ENCODE measurements around the gene C3AR1. TPM values are rescaled to one million over a fixed set of nuclear protein-coding genes. Genes with fewer than 3 reads are reported as not detected.

C3AR1 gene
- total RNA-seq, 2 donors from 2014 or later: not detected

- Histone ChIP-seq H3K27ac (ENCODE audit: low read depth, low read length) (no peak overlapping the region), H3K9ac (ENCODE audit: extremely low read depth, low read length, poor library complexity, severe bottlenecking) (no peak overlapping the region), H3K36me3 (ENCODE audit: control insufficient read depth, insufficient read depth, low read length) (peaks cover 38% of the 10 kb centered on the region), H3K4me1 (ENCODE audit: control insufficient read depth, insufficient read depth, low read length) (no peaks in the 10 kb centered on the region), H3K9me3 (ENCODE audit: control insufficient read depth, low read length) (peaks cover 9% of the 10 kb centered on the region), H3K27me3 (ENCODE audit: control insufficient read depth, insufficient read depth, low read length, poor library complexity, severe bottlenecking) (no peaks in the 10 kb centered on the region), H3K4me3 (ENCODE audit: low read length) (no peak overlapping the region)
- Mint-ChIP-seq H3K4me3 (no peak overlapping the region), H3K9me3 (peaks cover 11% of the 10 kb centered on the region), H3K36me3 (ENCODE audit: low read depth) (peaks cover 39% of the 10 kb centered on the region), H3K4me1 (no peaks in the 10 kb centered on the region), H3K27me3 (ENCODE audit: insufficient read depth) (no peaks in the 10 kb centered on the region), H3K27ac (no peak overlapping the region)
- DNase-seq: no peak
- WGBS, 2 experiments (ENCODE audit: insufficient coverage in 1 of 2, insufficient read length in 1 of 2): 93 to 100% methylated on average over 2 to 3 of the region's 3 CpGs
- TF ChIP-seq CTCF (conservative IDR thresholded peaks at IDR 0.05): no peak
These were observed 33.1 kb upstream of the C3AR1 start for GRCh38 chr12:8099235-8099634.

GRCh38 chr12:8096281-8096915, 30.2 kb upstream of the C3AR1 start:
- H3K4me1 ChIP-seq (ENCODE audit: control insufficient read depth, insufficient read depth, low read length): no peaks in the 10 kb centered on the region
- Mint-ChIP-seq H3K36me3 (ENCODE audit: low read depth) (peaks cover 64% of the 10 kb centered on the region), H3K27me3 (ENCODE audit: insufficient read depth) (no peaks in the 10 kb centered on the region), H3K4me3 (no peak overlapping the region), H3K9me3 (peaks cover 3% of the 10 kb centered on the region), H3K27ac (no peak overlapping the region), H3K4me1 (no peaks in the 10 kb centered on the region)
- H3K27me3 ChIP-seq (ENCODE audit: control insufficient read depth, insufficient read depth, low read length, poor library complexity, severe bottlenecking): no peaks in the 10 kb centered on the region
- no peaks in the 10 kb centered on the region for H3K9me3 ChIP-seq (ENCODE audit: control insufficient read depth, low read length)
- no peak for DNase-seq
- WGBS, 2 experiments (ENCODE audit: insufficient coverage in 1 of 2, insufficient read length in 1 of 2): 100% methylated on average over 2 of the region's 2 CpGs; no CpG with 5 or more reads in 1 of the 2 experiments
- H3K9ac ChIP-seq (ENCODE audit: extremely low read depth, low read length, poor library complexity, severe bottlenecking): no peak overlapping the region
- H3K4me3 ChIP-seq (ENCODE audit: low read length): no peak overlapping the region
- H3K36me3 ChIP-seq (ENCODE audit: control insufficient read depth, insufficient read depth, low read length): peaks cover 60% of the 10 kb centered on the region
- H3K27ac ChIP-seq (ENCODE audit: low read depth, low read length): no peak overlapping the region
- TF ChIP-seq CTCF (conservative IDR thresholded peaks at IDR 0.05): no peak

GRCh38 chr12:8093291-8093690, 27.1 kb upstream of the C3AR1 start:
- Histone ChIP-seq H3K4me1 (ENCODE audit: control insufficient read depth, insufficient read depth, low read length) (no peaks in the 10 kb centered on the region), H3K36me3 (ENCODE audit: control insufficient read depth, insufficient read depth, low read length) (peaks cover 69% of the 10 kb centered on the region), H3K27me3 (ENCODE audit: control insufficient read depth, insufficient read depth, low read length, poor library complexity, severe bottlenecking) (no peaks in the 10 kb centered on the region), H3K9ac (ENCODE audit: extremely low read depth, low read length, poor library complexity, severe bottlenecking) (no peak overlapping the region), H3K9me3 (ENCODE audit: control insufficient read depth, low read length) (no peaks in the 10 kb centered on the region), H3K27ac (ENCODE audit: low read depth, low read length) (no peak overlapping the region), H3K4me3 (ENCODE audit: low read length) (no peak overlapping the region)
- DNase-seq: no peak
- Mint-ChIP-seq H3K36me3 (ENCODE audit: low read depth) (peaks cover 71% of the 10 kb centered on the region), H3K9me3 (no peaks in the 10 kb centered on the region), H3K27me3 (ENCODE audit: insufficient read depth) (no peaks in the 10 kb centered on the region), H3K4me1 (no peaks in the 10 kb centered on the region), H3K27ac (no peak overlapping the region), H3K4me3 (no peak overlapping the region)
- TF ChIP-seq CTCF (conservative IDR thresholded peaks at IDR 0.05): no peak
- WGBS, 2 experiments (ENCODE audit: insufficient coverage in 1 of 2, insufficient read length in 1 of 2): 100% methylated on average over 1 to 3 of the region's 3 CpGs
